HG02759 (cell line): ENCODE measurements around the gene PCNP.
"Not testable (repeated sequence)": the region's sequence is repeated elsewhere in the genome, so short reads cannot be mapped to it uniquely, and the experiment has no call there.

Experiments used
- ATAC-seq: cut with Tn5 transposase; IDR thresholded peaks from one replicate; pipeline ENCODE4 v1.9.1; 2021; ENCODE audit warnings: mild to moderate bottlenecking, moderate library complexity; ENCODE audit not compliant: unreplicated experiment

PCNP gene

DNA sequence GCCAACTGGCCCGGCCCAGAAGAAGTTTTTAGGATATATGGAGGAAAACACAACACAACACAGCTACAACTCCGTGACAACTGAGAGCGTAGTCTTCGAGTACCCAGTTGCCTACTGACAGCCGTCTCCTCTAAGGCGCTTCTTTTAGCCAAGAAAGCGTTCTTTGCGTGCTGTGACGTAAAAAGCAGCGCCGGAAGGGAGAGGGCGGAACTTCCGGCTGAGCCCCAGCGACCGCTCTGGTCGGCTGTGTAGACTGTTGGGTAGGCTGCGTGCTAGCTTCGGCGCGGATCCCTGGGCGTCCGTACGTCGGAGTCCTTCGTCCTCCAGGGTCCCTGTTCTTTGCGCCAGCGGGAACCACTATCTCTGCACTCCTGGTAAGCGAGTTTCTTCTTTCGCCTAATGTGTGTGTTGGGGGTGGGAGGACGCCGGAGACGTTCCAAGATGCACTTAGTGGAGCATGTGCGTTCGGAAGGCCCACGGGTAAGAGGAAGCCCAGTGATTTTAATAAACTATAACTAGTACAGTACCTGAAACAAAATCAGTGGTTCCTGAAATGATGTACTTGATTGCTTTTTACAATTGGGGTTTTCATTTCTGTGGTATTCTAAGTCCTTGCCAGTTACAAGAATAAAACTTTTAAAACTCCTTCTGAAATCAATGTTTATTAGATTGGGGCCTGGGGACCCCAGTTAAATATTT is 12.2 kb upstream of the PCNP start, which contains the start of gene TRMT10C:
Gene TRMT10C (plus strand): TSS at position 239 of the 699 bp plus-strand sequence. CDS start 2,914 bp downstream, outside the sequence.
- ATAC-seq = peak; percentile 100

DNA sequence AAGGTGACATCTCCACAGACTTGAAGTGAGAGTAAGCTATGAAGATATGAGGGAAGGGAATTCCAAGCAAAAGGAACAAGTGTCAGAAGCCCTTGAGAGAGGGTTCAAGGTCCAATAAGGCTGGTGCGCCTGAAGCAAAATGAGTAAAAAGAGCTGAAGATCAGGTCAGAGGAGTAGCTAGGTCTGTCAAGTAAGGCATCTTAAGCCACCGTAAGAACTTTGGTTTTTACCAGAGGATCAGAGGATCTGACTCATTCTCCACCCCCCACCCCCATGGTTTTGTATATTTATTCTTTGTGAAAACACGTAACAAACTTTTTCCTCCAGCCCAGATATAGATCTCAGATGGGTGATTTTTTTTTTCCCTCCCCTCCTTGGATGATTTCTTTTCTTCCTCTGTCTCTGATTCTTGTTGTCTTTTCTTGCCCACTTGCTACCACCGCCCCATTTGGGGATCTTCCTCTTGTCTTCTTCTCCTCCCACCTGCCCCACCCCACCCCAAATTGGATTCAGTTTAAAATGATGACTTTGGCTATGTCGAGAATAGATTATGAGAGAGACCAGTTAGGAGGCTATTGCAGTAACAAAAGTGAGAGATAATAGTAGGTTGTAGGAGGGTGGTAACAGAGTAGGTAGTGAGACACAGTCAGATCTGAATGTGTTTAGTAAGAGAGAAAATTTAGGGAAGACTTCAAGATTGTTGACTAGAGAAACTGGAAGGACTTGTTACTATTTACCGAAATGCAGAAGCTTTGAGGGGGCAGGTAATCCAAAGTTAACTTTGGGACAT is 6.3 kb upstream of the PCNP start:
- no peak for ATAC-seq

DNA sequence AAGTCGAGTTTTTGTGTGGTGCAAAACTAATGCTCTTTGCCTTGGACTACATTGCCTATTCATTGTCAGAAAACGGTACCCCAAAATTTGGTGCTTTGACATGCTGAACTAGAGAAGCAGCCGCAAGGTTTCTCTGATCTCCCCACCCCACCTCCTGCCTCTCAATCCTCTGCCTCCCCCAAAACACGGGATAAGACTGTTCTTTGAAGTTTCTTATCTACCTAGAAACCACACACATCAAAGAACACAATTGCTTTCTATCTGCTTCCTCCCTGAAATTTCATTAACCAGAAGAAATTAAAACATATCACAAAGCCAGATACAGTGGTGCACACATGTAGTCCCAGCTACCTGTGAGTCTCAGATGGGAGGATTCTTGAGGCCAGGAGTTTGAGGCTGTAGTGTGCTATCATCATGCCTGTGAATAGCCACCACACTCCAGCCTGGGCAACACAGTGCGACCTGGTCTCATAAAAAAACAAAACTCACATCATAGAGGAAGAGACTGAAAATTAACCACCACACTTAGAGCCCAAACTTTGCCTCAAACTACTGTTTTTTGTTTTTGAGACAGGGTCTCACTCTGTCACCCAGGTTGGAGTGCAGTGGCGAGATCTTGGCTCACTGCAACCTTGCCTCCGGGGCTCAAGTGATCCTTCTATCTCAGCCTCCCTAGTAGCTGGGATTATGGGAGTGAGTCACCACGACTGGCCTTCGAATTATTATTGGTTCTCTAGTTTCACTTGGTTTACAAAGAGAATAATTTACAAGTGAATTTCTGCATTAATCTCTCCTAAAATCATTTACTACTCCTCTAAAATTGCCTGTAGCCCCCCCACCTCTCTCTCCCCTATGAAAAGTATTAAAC is 2.7 kb upstream of the PCNP start:
- no peak for ATAC-seq

DNA sequence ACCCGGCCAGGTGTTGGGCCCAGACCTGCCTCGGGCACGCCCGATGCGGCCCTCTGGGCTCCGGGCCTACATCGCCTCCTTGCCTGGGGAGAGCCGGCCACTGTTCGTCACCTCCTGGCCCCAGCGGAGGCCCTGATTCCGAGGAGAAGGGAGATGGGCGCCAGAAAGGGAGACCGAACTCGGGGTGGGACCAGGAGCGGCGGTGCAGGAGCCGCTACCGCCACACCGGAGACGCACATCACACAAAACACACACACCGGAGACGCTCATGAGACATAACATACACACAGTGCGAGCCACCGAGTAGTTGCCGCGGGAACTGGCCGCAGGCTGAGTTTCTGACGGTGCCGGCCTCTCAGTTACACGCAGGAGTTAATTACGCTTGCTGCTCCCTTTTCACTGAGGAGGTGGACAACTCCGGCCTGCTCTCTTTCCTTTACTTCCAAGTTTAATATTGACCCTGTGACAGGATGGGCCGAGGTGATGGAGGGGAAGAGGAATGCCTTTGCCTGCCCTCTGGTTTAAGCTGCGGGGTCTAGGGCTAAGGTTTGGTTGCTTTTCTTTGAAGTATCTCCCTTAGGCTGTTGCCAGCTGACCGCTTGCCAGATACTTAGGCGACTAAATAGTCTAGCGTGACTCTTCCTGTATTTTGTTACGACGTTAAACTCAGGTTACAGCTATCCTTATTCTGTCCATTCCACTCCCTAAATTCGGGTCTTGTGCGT is 570 bp downstream of the PCNP start:
- peak; percentile 47 for ATAC-seq

- no peak for ATAC-seq
These were observed 3.3 kb downstream of the PCNP start for GRCh38 chr3:101577286-101577685.

DNA sequence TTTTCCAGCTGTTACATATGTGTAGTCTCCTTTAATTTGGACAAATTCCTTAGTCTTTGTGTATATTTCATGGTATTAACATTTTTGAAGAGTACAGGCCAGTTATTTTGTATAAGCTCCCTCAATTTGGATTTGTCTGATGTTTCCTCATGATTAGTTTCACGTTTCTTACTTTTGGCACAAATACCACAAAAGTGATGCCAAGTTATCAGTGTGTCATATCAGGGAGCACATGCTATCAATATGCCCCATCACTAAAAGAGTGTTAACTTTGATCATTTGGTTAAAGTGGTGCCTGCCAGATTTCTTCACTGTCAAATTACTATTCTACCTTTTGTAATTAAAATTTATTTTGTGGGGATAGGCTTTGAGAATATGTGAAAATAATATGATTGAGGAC is 14.6 kb downstream of the PCNP start:
- no peak for ATAC-seq

DNA sequence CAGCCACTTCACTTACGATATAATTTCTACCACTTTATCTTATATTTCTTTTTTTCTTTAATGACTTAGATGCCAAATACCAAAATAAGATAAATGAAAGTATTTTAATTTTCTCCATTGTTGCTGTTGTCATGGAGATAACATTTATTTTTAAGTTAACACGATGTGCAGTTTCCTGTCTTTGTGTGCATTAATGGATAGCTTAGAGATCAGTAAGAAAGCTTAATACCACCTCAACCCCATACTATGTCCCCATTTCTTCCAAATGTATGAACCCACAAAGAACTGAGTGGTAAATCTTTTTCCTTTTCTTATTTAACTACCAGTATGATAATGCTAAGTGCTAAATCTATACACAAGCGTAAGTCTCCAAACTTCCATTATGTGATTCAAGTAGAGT is 17.1 kb downstream of the PCNP start:
- no peak for ATAC-seq

GRCh38 chr3:101602731-101603130 is 28.8 kb downstream of the PCNP start:
- no peak for ATAC-seq

- ATAC-seq = no peak
These were observed 29.2 kb downstream of the PCNP start for GRCh38 chr3:101603184-101603583.

GRCh38 chr3:101605398-101605797 is 31.4 kb downstream of the PCNP start:
- ATAC-seq = not testable (repeated sequence)

DNA sequence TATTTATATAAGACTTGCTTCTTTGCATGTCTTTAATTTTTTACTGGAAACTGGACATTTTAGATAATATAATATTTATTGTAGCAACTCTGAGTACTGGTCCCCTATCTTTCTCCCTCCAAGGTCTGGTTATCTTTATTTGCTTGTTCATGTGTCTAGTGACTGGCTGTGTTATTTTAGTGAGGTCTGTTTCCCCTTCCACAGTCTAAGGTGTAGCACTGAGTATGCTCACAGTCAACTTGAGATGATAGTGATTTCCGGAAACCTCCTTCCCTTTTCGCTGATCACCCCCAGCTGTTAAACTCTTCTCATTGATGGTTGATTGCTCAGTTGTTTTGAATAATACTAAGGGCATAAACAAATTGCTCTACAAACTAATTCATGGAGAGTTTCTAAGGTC is 37.0 kb downstream of the PCNP start:
- ATAC-seq = peak; percentile 55

DNA sequence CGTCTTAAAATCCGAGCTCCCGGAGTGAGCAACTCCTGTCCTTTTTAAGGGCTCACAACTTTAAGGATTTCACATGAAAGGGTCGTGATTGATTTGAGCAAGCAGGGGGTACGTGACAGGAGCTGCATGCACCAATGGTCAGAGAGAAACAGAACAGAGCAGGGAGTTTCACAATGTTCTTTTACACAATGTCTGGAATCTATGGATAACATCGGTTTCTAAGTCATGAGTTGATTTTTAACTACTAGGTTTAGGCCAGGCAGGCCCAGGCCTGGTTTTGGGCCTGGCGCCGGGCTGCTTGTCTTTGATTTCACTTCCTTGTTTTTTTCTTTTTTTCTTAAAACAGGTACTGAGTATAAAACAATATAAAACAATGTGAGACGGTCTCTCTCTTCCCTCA is 39.0 kb downstream of the PCNP start:
- ATAC-seq = not testable (repeated sequence)

- ATAC-seq = no peak
These were observed 41.5 kb downstream of the PCNP start for GRCh38 chr3:101615525-101615924.

DNA sequence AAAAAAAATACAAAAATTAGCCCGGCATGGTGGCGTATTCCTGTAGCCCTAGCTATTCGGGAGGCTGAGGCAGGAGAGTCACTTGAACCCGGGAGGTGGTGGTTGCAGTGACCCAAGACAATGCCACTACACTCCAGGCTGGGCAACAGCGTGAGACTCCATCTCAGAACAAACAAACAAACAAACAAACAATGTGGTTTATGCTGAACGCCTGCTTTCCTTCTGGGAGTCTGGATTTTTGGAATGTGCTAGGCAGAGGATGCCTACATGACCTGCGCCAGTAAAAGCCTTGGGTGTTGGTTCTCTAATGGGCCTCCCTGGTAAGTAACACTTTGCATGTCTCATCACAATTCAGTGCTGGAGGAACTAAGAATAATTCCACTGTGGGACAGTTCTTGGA is 43.5 kb downstream of the PCNP start:
- no peak for ATAC-seq

DNA sequence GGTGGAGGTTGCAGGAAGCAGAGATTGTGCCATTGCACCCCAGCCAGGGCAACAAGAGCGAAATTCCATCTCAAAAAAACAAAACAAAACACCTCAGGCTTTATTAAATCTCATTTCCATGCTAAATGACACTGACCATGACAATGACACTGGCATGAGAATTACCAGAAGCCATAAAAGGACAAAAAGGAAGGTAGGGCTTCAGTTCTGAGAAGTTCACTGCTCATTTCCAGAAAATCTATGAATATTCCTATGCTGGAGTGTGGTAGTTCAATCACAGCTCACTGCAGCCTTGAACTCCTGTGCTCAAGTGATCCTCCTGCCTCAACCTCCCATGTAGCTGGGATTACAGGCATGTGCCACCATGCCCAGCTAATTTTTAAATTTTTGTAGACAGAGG is 44.7 kb downstream of the PCNP start:
- ATAC-seq = no peak

DNA sequence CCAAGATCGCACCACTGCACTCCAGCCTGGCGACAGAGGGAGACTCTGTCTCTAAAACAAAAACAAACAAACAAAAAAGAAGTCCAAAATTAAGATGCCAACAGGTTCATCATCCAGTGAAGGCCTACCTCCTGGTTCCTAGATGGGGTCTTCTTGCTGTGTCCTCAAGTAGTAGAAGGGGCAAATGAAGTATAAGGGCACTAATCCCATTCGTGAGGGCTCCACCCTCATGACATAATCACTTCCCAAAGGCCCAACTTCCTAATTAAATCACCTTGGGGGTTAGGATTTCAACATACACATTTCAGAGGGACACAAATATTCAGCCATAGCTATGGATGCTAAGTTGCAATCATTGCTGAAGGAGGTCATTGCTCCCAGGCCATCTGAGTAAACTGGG is 45.8 kb downstream of the PCNP start:
- ATAC-seq = no peak

- no peak for ATAC-seq
These were observed 49.7 kb downstream of the PCNP start for GRCh38 chr3:101623656-101624055.

DNA sequence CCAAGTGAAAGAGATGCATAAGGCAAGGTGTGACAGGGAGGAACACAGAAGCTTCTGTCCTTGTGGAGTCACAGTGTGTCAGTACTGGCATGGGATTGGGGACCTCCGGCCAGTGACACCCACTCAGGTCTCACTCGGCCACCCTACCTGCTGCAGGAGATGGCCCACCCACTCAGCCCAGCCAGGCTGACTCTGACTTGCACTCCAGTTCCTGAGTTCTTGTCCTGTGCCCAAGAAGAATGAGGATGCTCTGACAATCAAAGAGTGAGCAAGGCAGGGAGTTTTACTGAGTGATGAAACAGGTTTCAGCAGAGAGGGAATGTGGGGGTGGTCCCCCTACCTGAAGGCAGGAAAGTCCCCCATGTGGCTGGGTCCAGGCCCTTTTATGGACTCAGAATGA is 50.9 kb downstream of the PCNP start:
- no peak for ATAC-seq

DNA sequence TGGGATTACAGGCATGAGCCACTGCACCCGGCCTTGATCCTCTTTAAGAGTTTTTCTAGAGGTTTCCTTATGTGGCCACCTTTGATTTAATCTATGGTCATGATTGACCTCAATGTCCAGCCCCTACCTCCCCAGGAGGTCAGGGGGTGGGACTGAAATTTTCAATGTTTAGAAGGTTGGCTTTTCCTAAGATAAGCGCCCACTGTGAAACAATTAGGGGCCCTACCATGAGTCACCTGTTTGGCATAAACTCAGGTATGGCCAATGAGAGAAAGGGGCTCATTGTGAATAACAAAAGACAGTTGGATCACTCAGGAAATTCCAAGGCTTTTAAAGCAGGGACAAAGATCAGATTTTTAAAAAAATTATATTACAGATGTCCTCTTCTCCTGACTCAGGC is 51.9 kb downstream of the PCNP start:
- no peak for ATAC-seq

GRCh38 chr3:101629219-101629618 is 55.2 kb downstream of the PCNP start:
- ATAC-seq = no peak
